Measurements from ENCODE around the gene TSPOAP1.

TSPOAP1 gene

GRCh38 chr17:58338841-58339754 is 10.5 kb upstream of the TSPOAP1 start:
- peak; percentile 96 for DNase-seq

DNA sequence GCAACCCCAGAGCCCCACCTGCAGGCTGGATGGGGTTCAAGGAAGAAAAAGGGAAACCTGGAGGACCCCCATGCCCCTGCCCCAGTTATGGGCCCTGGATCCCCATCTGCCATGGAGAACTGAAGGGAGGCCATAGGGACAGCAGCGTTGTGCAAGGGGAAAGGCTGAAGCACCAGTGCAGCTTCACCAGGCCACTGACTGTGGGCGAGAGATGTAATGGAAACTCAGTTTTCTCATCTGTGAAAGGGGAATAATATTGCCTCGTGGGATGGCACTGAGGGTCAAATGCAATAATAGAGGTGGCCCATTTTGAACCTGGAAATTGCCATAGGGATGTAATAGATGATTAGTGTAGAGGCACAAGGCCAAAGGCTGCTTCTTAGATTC is 9.9 kb upstream of the TSPOAP1 start:
- no peak for DNase-seq

GRCh38 chr17:58337600-58338453 is 9.2 kb upstream of the TSPOAP1 start:
- peak; percentile 99 for DNase-seq

- peak; percentile 81 for DNase-seq
Observed at GRCh38 chr17:58337210-58337599, 8.6 kb upstream of the TSPOAP1 start.

DNA sequence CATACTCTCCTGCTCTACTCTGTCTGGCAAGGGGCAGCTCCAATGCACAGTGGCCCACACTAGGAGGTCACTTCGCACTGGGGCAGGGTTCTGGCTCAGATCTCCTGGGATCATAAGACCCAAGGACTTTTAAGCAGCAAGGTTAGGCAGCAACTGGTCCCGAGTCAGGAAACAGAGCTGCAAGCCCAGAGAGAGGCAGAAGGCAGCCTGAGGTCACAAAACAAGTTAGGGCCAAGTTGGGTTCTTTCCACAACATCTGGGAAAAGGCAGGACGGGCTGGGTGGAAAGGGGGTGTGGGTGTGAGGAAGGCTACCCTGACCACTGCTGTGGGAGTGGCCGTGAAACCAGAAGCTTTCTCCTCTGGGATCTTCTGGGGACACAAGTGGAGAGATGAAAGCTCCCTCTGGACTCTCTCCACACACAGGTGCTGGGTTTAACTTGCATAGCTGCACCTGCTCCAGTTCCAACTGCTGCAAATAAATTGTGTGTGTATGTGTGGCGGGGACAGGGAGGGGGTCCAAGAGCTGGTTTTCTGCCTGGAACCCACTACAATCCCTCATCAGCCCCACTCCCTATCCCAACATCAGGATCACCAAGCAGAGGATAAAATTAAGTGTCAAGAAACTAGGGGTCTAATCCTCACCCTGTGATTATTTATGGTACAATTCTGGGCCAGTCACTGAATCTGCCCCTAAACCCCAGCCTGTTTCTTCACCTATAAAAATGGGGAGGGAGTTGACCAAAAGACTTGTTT is 8.0 kb upstream of the TSPOAP1 start:
- DNase-seq = peak; percentile 66

DNA sequence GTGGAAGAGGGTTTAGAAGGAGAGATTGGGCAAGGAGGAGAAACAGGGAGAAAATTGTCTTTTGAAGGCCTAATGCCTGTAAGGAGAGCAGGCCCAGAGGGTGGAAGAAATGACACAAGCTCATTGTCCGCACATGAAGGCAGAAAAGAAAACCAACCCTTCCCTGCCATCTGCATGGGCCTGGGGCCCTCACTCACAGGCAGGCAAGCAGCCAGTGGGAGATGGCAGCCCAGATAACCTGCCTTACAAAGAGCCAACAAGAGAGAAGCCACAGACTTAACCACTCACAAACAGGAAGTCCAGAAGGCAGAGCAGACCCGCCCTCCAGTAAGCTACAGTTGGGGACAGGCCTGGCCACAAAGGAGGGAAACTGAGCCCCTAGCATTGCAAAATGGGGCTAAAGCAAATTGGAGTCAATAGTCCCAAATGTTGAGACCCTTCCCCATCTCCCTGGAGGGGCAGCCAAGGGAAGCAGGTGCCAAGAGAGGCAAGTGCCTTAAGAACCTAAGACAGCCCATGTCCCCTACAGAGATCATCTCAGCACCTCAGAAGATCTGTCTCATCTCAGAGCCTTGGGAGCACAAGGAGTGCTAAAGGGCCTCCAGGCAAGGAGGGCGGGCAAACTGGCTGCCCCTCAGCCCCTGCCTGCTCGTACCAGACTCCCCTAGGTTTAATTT is 7.3 kb upstream of the TSPOAP1 start:
- DNase-seq = peak; percentile 95

GRCh38 chr17:58335061-58335731 is 6.6 kb upstream of the TSPOAP1 start:
- peak; percentile 85 for DNase-seq

- DNase-seq = no peak
Observed at GRCh38 chr17:58334661-58335060, 6.1 kb upstream of the TSPOAP1 start.

- DNase-seq = no peak
Observed at GRCh38 chr17:58334256-58334655, 5.7 kb upstream of the TSPOAP1 start.

DNA sequence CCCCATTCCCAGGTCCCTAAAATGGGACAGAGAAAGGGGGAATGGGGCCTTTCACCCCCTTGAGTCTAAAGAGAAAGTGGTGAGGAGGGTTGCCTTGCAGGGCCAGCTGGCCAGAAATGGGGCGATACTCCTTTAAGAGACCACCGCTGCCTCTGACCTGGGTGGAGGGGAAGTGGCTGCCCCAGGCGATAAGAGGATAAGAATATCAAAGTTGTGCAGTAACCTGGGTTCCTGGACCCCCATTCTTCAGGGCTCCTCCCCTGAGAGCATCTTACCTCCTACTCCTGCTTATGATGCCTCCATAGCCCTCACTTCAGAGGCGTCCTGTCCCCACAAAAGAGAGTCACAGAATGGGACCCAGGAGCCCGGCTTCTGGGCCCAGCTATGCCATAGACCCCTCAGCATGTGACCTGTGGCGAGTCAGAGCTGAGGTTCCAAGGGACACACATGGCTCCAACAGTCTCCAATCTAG is 5.2 kb upstream of the TSPOAP1 start:
- DNase-seq = peak; percentile 62

DNA sequence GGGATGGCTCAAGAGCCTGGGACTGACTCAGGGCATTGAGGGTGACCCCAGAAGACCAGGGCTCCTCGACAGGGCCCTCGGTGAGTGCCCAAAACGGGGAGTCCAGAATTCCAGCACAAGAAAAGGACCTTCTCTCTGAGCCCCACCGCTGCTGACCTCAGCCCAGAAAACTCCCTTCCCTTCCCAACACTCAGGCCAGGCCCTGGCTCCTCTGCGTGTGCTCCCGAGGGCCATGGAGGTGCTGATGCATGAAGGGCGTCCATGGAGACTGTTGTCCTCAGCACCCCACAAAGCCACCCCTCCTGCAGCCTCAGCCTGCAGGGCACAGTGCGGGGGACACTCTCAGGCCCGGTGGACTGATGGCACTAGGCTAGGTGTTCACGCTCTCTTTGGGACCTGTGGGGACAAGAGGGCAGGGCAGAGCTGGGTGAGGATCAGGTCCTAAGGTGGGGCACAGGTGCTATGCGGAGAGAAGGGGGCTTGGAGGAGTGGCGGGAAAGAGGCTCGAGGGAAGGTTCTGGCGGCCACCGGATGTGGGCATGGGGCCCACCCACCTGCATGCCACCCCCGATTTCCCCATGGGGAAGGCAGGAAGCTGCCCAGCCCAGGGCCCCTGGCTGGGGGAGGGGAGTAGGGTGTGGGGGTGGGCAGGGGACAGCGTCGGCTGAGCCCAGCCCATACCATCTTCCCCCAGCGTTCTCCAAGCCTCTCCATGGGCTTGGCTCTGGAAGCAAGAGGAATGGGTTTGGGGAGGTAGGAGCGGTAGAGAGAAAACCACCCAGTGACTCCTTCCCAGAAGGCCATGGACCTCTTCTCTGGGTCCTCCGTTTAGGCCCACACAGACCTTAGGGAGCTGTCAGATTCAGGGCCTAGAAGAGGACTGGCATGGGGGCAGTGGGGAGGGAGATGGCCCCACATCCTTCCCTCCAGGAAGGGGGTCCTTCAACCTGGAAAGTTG is 4.5 kb upstream of the TSPOAP1 start:
- DNase-seq = peak; percentile 92

- DNase-seq = peak; percentile 98
Observed at GRCh38 chr17:58331815-58332777, 3.5 kb upstream of the TSPOAP1 start.

DNA sequence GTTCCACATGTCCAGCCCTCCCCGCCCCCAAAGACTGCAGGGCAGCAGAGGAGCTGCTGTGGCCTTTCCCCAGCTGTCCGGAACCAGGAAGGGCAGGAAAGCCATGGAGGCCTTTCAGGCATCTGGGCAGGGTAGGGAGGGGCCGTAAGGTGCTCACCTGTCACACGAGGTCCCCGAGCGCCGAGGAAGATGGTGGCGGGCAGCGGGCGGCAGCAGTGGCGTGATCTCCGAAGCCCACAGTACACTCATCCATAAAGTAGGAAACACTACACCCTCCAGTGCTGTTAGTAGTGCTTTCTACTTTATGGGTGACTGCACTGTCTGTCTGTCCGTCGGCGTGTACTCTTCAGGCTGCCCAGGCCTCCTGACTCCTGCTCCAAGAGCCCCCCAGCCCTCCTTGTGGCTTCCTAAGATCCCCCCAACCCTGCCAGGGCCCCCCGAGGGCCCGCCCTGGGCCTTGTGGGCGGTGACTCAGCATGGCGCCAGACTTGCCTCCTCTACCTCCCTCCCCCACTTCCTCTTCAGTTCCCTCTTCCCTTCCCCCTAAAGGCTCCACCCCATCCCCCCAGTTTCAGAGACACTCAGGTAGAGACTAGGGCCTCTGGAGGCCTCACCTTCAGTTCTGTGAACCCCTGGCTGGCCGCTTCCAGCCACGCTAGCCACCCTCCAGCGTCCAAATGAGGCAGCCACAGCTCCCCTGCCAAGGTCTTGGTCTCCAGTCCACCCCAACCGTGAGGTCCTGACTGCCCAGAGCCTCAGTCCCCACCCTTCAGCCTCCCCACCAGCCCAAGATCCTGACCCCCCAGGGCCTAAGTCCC is 2.6 kb upstream of the TSPOAP1 start:
- DNase-seq = peak; percentile 88

DNA sequence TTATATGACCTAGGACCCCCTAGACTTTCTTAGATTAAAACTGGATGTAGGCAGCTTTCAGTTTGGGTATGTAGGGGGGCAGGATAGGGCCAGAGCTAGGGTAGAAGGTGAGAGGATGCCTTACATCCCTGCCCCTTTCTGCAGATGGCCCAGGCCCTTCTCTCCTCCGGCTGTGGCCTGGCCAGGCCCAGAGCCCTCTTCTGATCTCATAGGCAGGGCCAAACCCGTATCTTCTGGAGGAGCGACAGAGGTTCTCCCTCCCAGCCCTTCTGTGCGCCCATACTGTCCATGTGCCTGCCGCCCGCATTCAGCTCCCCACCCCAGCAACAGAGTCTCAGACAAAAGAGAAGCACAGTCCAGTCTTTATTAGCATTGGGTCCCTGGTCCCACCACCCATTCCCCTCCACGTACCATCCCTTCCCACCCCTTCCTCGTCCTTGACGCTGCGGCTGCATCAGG is 2.0 kb upstream of the TSPOAP1 start:
- DNase-seq = peak; percentile 89

DNA sequence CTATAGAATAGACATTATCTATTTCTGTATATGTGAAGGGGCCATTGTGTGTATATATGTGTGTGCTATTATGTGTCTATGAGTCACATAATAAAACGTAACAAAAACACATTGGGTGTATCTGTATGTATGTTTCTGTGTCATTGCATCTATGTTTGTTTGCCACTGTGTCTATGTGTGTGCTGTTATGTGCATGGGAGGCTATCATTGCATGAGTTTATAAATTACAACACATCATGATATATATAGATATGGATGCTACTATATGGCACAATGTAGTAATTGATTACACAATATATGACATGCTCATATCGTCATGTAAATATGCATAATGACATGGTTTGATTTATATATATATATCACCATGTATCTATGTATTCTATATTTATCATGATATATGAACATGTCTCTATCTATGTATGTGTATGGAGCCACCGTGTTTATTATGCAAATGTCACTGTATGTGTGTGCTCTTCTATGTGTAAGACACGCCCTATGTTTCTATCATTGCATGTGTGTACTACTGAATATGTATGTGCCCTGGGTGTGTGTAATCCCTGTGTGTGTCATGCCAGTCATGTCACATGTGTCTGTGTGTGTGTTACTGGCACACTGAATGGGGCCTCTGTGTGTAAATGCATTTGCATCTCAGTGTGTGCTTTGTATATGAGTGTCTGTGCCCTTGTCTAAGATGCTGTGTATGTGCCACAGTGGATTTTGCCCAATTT is 1.4 kb upstream of the TSPOAP1 start:
- DNase-seq = peak; percentile 95

GRCh38 chr17:58329035-58329809 is 627 bp upstream of the TSPOAP1 start:
- peak; percentile 98 for DNase-seq
